ENCODE measurements around the gene IL4.
"Not testable (repeated sequence)": the region's sequence is repeated elsewhere in the genome, so short reads cannot be mapped to it uniquely, and the experiment has no call there.

IL4 gene

DNA sequence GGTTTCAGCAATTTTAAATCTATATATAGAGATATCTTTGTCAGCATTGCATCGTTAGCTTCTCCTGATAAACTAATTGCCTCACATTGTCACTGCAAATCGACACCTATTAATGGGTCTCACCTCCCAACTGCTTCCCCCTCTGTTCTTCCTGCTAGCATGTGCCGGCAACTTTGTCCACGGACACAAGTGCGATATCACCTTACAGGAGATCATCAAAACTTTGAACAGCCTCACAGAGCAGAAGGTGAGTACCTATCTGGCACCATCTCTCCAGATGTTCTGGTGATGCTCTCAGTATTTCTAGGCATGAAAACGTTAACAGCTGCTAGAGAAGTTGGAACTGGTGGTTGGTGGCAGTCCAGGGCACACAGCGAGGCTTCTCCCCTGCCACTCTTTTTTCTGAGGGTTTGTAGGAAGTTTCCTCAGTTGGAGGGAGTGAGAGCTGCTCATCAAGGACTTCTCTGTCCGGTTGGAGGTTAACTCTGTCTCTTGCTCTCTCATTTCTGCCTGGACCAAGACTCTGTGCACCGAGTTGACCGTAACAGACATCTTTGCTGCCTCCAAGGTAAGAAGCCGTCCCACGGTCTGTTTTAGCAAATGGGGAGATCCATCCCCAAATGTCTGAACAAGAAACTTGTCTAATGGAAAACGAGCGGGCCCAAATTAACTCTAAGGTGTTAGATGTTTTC is at the start of gene IL4:
TSS of gene IL4 (plus strand) at position 51 of the 692 bp plus-strand sequence. CDS start at position 113, 62 bp downstream.
- H3K4me3 ChIP-seq (ENCODE audit: low read depth, low read length), result peak within 1 kb of the TSS; percentile 52
- TF ChIP-seq, protein P1, sequence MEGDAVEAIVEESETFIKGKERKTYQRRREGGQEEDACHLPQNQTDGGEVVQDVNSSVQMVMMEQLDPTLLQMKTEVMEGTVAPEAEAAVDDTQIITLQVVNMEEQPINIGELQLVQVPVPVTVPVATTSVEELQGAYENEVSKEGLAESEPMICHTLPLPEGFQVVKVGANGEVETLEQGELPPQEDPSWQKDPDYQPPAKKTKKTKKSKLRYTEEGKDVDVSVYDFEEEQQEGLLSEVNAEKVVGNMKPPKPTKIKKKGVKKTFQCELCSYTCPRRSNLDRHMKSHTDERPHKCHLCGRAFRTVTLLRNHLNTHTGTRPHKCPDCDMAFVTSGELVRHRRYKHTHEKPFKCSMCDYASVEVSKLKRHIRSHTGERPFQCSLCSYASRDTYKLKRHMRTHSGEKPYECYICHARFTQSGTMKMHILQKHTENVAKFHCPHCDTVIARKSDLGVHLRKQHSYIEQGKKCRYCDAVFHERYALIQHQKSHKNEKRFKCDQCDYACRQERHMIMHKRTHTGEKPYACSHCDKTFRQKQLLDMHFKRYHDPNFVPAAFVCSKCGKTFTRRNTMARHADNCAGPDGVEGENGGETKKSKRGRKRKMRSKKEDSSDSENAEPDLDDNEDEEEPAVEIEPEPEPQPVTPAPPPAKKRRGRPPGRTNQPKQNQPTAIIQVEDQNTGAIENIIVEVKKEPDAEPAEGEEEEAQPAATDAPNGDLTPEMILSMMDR (IDR thresholded peaks at IDR 0.05; ENCODE audit: insufficient read depth, low read depth, low read length, missing control alignments), result no peak

DNA sequence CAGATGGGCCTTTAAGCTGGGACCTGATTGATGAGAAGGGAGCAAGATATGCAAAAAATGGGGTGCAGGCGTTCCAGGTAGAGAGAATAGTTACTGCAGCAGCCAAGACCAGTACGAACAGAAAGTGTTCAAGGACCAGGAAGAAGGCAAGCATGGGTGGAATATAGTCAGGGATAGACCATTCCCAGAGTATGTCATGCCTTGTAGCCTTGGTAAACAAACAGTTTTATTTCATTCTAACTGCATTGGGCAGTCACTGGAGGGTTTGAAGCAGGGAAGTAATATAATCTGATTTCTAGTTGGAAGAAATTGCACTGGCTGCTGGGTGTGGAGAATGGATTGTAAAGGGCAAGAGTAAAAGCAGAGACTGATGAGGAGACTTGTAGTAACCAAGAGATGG is 46.3 kb upstream of the IL4 start:
- no peak overlapping the region for H3K4me3 ChIP-seq (ENCODE audit: low read depth, low read length)
- TF ChIP-seq, protein P1 (IDR thresholded peaks at IDR 0.05; ENCODE audit: insufficient read depth, low read depth, low read length, missing control alignments), result no peak
- DNase-seq (ENCODE audit: low read depth), result no peak

More for the DNA sequence above, at the start of gene IL4:
- DNase-seq (ENCODE audit: low read depth), result no peak

DNA sequence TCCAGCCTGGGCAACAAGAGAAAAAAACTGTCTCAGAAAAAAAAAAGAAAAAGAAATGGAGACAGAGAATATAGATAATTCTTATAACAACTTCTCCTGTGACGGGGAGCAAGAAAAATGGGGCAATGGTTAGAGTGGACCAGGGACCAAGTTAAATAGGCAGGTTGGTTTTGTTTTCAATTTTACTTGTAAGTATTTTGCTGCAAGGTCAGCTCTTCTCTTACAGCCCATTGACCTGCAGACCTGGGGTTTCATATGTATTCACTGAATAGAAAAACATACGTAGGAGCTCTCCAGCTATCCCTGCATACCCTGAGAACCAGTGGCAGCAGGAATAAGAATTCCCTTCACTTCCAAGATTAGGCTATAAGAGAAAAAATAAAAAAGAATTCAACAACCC is 45.0 kb upstream of the IL4 start:
- no peak overlapping the region for H3K4me3 ChIP-seq (ENCODE audit: low read depth, low read length)
- TF ChIP-seq, protein P1 (IDR thresholded peaks at IDR 0.05; ENCODE audit: insufficient read depth, low read depth, low read length, missing control alignments), result no peak
- DNase-seq (ENCODE audit: low read depth), result peak; percentile 46

DNA sequence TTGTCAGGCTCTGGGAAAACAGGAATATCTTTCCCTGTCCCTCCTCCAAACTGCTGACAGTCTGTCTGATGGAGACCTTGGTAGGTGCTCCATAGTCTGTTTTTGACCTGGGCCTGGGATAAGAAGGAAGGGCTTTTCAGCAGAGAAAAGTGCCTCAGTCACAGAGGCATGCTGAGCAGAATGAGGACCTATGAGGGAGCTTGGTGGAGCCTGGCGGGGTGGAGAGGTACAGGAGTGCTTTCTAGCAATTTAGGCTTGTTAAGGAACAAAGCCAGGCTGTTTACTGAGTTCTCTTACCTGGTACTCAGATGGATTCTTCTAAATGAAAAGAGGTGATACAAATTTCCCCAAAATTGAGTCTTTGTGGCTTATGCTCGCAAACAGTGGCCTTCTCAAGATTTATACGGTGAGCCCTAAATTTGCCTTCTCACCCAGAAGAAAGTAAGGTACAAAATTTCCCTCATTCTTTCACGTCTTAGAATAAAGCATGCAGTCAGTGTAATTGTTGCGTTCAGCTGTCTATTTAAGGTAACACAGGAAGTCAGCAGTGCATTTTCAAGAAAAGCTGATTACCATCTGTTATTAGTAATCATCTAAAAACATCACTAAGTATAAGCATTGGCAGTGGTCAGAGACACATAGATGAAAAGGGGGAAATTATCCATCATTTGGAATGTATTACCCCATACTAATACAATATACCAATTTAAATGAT is 44.4 kb upstream of the IL4 start:
- TF ChIP-seq, protein P1 (IDR thresholded peaks at IDR 0.05; ENCODE audit: insufficient read depth, low read depth, low read length, missing control alignments), result no peak
- no peak overlapping the region for H3K4me3 ChIP-seq (ENCODE audit: low read depth, low read length)
- DNase-seq (ENCODE audit: low read depth), result peak; percentile 60

DNA sequence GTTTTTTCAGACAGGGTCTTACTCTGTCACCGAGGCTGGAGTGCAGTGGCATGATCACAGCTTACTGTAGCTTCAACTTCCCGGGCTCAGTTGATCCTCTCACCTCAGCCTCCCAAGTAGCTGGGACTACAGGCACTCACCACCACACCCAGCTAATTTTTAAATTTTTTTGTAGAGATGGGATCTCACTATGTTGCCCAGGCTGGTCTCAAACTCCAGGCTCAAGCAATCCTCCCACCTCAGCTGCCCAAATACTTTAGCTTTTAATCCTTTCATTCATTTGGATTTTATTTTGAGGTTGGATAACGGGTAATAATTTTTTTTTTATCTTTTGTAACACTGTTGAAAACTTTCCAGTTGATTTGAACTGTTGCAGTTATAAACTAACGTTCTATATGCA is 40.2 kb upstream of the IL4 start:
- DNase-seq (ENCODE audit: low read depth); H3K4me3 ChIP-seq (ENCODE audit: low read depth, low read length): not testable (repeated sequence)

DNA sequence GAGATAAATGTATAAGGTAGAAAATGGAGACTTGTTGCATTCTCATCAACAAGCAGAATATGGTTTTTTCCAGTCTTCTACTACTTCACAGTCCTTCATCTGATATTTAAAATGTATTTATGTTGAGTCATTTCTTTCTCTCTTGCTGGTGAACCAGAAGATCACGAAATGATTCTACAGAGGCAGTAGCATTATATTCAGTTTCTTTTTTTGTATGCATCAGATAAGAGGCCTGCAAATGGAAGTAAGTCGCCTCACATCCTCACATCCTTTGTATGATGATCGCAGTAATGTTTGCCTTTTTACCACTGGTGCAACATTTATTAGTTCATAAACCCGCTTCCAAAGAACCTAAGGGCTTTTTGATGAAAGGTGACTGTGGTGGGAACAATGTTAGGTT is 37.9 kb upstream of the IL4 start:
- TF ChIP-seq, protein P1 (IDR thresholded peaks at IDR 0.05; ENCODE audit: insufficient read depth, low read depth, low read length, missing control alignments), result no peak
- no peak overlapping the region for H3K4me3 ChIP-seq (ENCODE audit: low read depth, low read length)
- DNase-seq (ENCODE audit: low read depth), result peak; percentile 81

DNA sequence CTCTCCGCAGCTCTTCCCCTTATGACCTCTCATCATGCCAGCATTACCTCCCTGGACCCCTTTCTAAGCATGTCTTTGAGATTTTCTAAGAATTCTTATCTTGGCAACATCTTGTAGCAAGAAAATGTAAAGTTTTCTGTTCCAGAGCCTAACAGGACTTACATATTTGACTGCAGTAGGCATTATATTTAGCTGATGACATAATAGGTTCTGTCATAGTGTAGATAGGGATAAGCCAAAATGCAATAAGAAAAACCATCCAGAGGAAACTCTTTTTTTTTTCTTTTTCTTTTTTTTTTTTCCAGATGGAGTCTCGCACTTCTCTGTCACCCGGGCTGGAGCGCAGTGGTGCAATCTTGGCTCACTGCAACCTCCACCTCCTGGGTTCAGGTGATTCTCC is 36.5 kb upstream of the IL4 start:
- no peak for DNase-seq (ENCODE audit: low read depth)
- TF ChIP-seq, protein P1 (IDR thresholded peaks at IDR 0.05; ENCODE audit: insufficient read depth, low read depth, low read length, missing control alignments), result no peak
- H3K4me3 ChIP-seq (ENCODE audit: low read depth, low read length), result no peak overlapping the region

All from GM12865 (cell line).